H1 (cell line): ENCODE measurements around the gene MEIOSIN. TPM values are rescaled to one million over a fixed set of nuclear protein-coding genes. Genes with fewer than 3 reads are reported as not detected.

Experiments
- BACH1 ChIP-seq: IDR thresholded peaks from 2 replicates; pipeline ENCODE4 v1.6.1; 2012; ENCODE audit warnings: low read length, improper control_type of control experiment
- CTCF ChIP-seq, 3 experiments: IDR thresholded peaks; 1 replicate in 2 of 3; 2 replicates in 1 of 3; pipeline versions ENCODE4 v1.5.1 to v1.6.1; 2011; ENCODE audit warnings: low read length in 3 of 3, mild to moderate bottlenecking in 3 of 3, inconsistent platforms in 2 of 3, low read depth in 1 of 3, moderate library complexity in 1 of 3; ENCODE audit not compliant: insufficient read depth in 1 of 3; ENCODE audit errors: control extremely low read depth in 1 of 3
- HDAC2 ChIP-seq, 2 experiments: fragments of 300-600 bp in 1 of 2; sonication (generic) in 1 of 2; IDR thresholded peaks; 2 replicates each; pipeline ENCODE4 v1.6.1; 2011 to 2012; ENCODE audit warnings: low read depth in 2 of 2, low read length in 2 of 2, mild to moderate bottlenecking in 2 of 2, moderate library complexity in 2 of 2, borderline replicate concordance in 1 of 2, inconsistent platforms in 1 of 2
- JUND ChIP-seq: IDR thresholded peaks from 2 replicates; pipeline ENCODE4 v1.6.1; 2011; ENCODE audit warnings: mild to moderate bottlenecking, improper control_type of control experiment, low read length
- KDM4A ChIP-seq: IDR thresholded peaks from one replicate; pipeline ENCODE4 v1.7.1; 2012; ENCODE audit warnings: low read depth, mild to moderate bottlenecking, moderate library complexity, low read length, inconsistent platforms; ENCODE audit not compliant: severe bottlenecking
- POLR2AphosphoS5 ChIP-seq: IDR thresholded peaks from 2 replicates; pipeline ENCODE4 v1.6.1; 2011; ENCODE audit warnings: low read depth, low read length
- RAD21 ChIP-seq, 2 experiments: IDR thresholded peaks in 1 of 2; conservative IDR thresholded peaks in 1 of 2; 2 replicates each; pipeline ENCODE4 v1.6.1; 2011; ENCODE audit warnings: low read depth in 2 of 2, low read length in 2 of 2, improper control_type of control experiment in 1 of 2, inconsistent platforms in 1 of 2, mild to moderate bottlenecking in 1 of 2, moderate library complexity in 1 of 2
- SP4 ChIP-seq: IDR thresholded peaks from 2 replicates; pipeline ENCODE4 v1.6.1; 2012; ENCODE audit warnings: low read length, inconsistent platforms
- YY1 ChIP-seq: IDR thresholded peaks from 2 replicates; pipeline ENCODE4 v1.6.1; 2011; ENCODE audit warnings: low read depth, mild to moderate bottlenecking, low read length
- polyA plus RNA-seq, 7 experiments: library from polyadenylated mRNA; depleted of rRNA in 3 of 7; stranded (reverse) in 5 of 7; unstranded in 2 of 7; fragments of >200 nt in 5 of 7; fragments of 200-250 nt in 2 of 7; gene quantifications; 1 replicate in 5 of 7; 2 replicates in 1 of 7; 4 replicates in 1 of 7; pipeline versions ENCODE4 v1.2.1 to v1.2.3, GENCODE V29; 2011 to 2013; ENCODE audit warnings: missing spikeins in 2 of 7, mixed read lengths in 2 of 7
- total RNA-seq: library from RNA; stranded (reverse); fragmentation: NEBNext Ultra II Directional; extraction: Animal tissue kit (Norgen Biotek cat#: 25700); gene quantifications from 2 replicates; pipeline ENCODE4 v1.2.1, GENCODE V29; 2021

Gene MEIOSIN
- total and polyA plus RNA-seq, 2 of the 8 experiments (the other 6 are each of a cell fraction or from before 2014, with no cell fraction given), result 0.11 TPM; not detected in 1

GRCh38 chr19:45770192-45771101 is 37.2 kb downstream of the MEIOSIN start (continued):
- TF ChIP-seq YY1, result no peak
- TF ChIP-seq BACH1, result peak; percentile 85
- TF ChIP-seq CTCF (IDR thresholded peaks at IDR 0.05; ENCODE audit: control extremely low read depth in 1 of 3, insufficient read depth in 1 of 3, low read depth in 1 of 3, low read length in 3 of 3), result peak; percentile 65 to 82 (median 78)
- TF ChIP-seq RAD21 (IDR thresholded peaks at IDR 0.05 in 1 of 2, conservative IDR thresholded peaks at IDR 0.05 in 1 of 2; ENCODE audit: low read depth in 2 of 2, low read length in 2 of 2), result peak; percentile 56 to 81
- TF ChIP-seq JUND, result peak; percentile 17; the same call in 1 of the 2 replicates
- peak in 1 of 2 experiments; percentile 80; a peak in 1 of 4 replicates for TF ChIP-seq HDAC2 (IDR thresholded peaks at IDR 0.05; ENCODE audit: borderline replicate concordance in 1 of 2, low read depth in 2 of 2, low read length in 2 of 2)
- peak; percentile 86 for TF ChIP-seq POLR2AphosphoS5
- TF ChIP-seq KDM4A, result peak; percentile 41
- TF ChIP-seq SP4, result peak; percentile 67; the same call in 1 of the 2 replicates
